HG03135 (cell line): ENCODE data around the gene SCUBE2.

Experiments used
- ATAC-seq: cut with Tn5 transposase; IDR thresholded peaks from one replicate; pipeline ENCODE4 v1.9.1; 2021; ENCODE audit warnings: mild to moderate bottlenecking, moderate library complexity; ENCODE audit not compliant: unreplicated experiment

The SCUBE2 gene

GRCh38 chr11:9047964-9048523, 43.4 kb downstream of the SCUBE2 start:
- no peak for ATAC-seq

DNA sequence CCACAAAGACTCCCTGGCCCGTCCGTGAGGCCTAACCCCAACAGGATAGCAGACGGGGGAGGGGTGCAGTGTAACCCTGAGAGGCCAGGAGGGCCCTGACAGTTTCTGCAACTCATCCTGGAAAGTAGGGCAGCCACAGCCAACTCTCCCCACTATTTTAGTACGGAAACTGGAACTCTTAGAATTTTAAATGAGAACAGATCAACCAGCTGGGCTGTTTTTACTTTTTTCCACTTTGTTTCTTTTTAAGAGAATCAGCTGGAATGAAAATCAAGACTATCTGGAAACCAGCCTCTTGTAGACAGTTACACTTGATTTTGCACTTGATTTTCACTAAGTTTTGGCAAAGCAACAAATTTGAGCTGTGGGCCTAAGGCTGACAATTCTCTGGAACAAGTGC, 44.9 kb downstream of the SCUBE2 start:
- no peak for ATAC-seq

DNA sequence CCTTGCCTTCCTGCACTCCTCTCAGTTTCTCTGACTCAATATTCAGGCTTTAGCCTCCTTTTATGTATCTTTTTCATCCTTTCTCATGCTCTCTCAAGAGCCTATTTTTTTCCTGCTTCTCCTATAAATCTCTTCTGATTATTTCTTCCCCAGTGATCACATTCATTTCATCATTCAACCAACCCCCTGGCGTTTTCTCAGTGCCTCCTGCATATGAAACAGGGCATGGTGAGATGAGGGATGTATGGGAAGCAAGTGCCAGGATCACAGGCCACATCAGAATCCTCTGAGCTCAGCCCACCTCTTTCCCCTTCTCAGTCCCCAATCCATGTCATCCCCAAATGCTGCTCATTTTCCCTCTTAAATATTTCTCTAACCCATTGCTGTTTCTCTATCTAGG, 48.9 kb downstream of the SCUBE2 start:
- no peak for ATAC-seq

- ATAC-seq = no peak
Observed at GRCh38 chr11:9041747-9042146, 49.7 kb downstream of the SCUBE2 start.

- no peak for ATAC-seq
Observed at GRCh38 chr11:9040410-9040809, 51.0 kb downstream of the SCUBE2 start.

DNA sequence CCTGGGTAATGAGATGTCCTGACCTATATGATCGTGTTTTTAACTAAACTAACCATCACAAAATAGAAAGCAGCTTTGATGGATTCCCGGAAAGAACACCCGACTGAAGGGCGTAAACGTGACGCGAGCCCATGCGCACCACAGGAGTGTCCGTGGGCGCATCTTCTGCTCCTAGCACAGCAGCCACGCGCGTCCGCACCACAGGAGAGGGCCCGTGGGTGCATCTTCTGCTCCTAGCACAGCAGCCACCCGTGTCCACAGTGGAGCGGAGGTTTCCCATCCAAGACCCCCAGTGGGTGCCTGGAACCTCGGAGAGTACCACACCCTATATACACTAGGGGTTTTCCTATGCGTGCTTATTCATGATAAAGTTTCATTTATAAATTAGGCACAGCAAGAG, 51.5 kb downstream of the SCUBE2 start:
- ATAC-seq = no peak

- no peak for ATAC-seq
Observed at GRCh38 chr11:9039198-9039597, 52.2 kb downstream of the SCUBE2 start.

- ATAC-seq = no peak
Observed at GRCh38 chr11:9038541-9038940, 52.9 kb downstream of the SCUBE2 start.

DNA sequence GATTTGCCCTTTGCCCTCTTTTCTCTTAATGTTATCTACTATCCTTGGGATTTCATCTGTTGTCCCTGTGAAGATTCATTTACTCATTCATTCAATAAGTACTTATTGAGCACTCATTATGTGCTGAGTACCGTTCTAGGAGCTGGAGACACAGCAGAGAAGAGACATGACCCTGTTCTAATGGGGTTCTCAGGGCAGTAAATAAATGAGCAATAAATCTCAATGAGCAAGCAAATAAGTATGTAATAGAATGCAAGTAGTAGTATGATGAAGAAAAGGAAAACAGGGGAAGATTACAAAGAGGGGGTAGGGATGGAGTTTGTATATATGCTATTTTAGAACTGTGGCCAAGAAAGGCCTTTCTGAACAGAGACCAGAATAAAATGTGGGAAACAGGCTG, 53.4 kb downstream of the SCUBE2 start:
- no peak for ATAC-seq

DNA sequence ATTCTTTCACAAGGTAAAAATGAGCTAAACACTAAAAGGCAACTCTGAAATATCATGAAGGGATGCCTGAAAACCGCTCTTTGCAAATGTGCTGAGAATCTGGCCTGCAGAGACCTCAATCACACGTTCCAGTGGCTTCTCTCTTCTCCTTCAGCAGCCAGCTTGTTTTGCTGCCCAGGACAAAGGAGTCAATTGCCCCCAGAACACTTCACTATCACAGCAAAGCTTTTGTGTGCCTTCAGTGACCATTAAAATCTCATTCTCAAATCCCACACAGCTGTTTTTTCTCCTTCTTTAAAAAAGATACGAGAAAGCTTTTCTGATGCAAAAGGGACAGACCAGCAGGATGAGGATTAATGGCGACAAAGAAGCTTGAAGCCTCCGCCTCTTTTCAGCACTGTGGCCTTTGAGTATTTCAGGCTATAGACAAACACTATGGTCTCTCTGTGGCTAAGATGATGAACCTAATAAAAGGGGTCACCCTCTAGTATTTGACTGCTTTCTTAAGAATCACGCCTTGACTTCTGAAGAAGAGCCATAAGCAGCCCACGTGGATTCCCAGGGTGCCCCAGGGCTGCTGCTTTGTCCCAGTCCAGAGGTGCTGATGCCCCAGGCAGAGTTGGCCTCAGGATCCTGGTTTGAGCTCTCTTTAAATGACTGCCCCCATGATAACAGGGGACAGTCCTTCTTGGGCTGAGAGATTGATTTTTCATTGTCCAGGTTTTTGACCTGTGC, 54.2 kb downstream of the SCUBE2 start:
- no peak for ATAC-seq

DNA sequence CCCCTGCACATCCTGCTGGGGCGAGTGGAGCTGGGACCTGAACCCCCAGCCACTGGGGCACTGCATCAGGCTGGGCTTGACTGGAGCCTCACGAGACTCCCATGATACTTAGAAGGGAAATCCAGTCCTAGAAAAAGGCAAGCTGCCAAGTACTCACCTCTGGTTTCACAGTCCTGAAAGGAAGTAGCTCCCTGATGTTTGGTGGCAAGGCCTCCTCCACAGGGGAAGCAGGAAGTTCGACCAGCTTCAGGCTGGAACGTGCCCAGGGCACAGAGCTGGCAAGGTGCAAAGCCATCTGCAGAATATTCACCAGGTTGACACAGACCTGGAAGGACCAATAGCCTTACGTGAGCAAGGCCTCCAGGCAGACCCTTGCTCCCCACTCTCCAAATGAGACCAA, 60.8 kb downstream of the SCUBE2 start:
- no peak for ATAC-seq

- no peak for ATAC-seq
Observed at GRCh38 chr11:9029422-9029821, 62.0 kb downstream of the SCUBE2 start.

- ATAC-seq = no peak
Observed at GRCh38 chr11:9028581-9028980, 62.8 kb downstream of the SCUBE2 start.

GRCh38 chr11:9025101-9025850, 66.1 kb downstream of the SCUBE2 start:
- ATAC-seq = no peak

DNA sequence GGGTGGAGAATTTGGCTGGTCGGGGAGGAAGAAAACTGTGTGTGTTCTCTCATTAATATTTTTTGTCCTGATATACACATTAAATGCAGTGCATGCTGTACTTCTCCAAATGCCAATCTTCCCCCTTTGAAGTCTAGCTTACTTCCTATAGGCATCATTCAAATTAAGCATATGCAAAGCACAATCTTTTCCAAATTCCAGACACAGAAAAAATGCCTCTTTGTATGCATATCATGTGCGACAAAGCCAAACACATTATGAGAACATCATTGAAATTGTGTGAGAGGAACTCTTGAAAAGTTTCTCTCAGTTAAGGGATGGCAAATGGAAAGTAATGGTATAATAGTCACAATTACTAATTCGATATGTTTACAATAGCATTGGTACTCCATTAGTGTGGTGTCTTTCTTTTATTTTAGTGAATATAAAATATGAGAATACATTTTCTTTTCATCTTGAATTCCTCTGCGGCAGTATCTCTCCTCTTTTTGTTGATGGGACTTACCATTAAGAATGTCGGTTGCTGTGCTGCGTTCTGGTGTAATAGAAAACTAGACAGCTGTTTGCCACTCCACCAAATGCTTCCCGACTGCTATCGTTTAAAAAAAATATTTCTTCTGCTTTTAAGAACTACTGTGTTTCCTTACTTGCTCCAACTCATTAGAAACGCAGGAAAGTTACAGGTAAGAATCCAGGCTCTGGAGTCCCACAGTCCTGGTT, 68.3 kb downstream of the SCUBE2 start:
- ATAC-seq = no peak

DNA sequence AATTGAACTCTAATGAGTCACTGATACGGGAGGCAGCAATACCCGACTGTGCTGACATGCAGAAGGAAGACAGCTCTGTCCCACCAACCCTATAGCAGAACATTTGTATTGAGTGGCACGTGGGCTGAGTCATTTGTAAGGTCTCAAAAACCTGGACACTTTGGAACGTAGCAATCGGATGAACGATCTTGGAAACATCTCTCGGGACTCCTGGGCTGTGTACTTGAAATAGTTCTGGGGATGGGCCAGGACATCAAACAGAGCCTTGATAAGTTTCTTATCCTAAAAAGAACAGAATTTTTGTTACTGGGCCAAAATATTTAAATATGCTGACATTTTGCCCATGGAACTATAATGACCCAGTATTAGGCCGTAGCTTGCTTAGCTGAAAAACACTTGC, 70.5 kb downstream of the SCUBE2 start:
- no peak for ATAC-seq

DNA sequence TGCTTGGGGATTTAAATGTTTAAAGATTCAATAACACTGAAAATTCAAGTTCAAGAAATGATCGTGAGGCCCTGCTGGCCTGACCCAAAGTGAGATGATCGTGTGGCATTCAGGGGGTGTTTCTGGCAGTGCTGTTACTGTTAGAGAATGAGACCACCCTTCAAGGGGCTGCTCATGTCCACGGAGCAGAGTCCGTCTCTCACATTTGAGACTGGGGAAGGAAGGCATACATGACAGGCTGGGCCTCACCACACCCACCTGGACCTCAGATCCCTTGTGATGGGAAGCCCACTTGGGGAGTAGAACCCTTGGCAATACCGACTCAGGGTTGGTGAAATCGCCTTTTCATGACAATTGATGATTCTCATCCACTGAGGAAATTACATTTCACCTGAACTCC, 71.5 kb downstream of the SCUBE2 start:
- no peak for ATAC-seq

GRCh38 chr11:9017773-9018172, 73.6 kb downstream of the SCUBE2 start:
- no peak for ATAC-seq

- ATAC-seq = no peak
Observed at GRCh38 chr11:9016916-9017642, 74.3 kb downstream of the SCUBE2 start.

GRCh38 chr11:9015677-9016076, 75.7 kb downstream of the SCUBE2 start:
- ATAC-seq = peak; percentile 78

- no peak for ATAC-seq
Observed at GRCh38 chr11:9014826-9015225, 76.6 kb downstream of the SCUBE2 start.
